Measurements from ENCODE around the gene TMEM256.
A peak's percentile ranks its signal among the peaks of the same experiment; 100 is the strongest.
"Not testable (repeated sequence)": the region's sequence is repeated elsewhere in the genome, so short reads cannot be mapped to it uniquely, and the experiment has no call there.

TMEM256 gene

DNA sequence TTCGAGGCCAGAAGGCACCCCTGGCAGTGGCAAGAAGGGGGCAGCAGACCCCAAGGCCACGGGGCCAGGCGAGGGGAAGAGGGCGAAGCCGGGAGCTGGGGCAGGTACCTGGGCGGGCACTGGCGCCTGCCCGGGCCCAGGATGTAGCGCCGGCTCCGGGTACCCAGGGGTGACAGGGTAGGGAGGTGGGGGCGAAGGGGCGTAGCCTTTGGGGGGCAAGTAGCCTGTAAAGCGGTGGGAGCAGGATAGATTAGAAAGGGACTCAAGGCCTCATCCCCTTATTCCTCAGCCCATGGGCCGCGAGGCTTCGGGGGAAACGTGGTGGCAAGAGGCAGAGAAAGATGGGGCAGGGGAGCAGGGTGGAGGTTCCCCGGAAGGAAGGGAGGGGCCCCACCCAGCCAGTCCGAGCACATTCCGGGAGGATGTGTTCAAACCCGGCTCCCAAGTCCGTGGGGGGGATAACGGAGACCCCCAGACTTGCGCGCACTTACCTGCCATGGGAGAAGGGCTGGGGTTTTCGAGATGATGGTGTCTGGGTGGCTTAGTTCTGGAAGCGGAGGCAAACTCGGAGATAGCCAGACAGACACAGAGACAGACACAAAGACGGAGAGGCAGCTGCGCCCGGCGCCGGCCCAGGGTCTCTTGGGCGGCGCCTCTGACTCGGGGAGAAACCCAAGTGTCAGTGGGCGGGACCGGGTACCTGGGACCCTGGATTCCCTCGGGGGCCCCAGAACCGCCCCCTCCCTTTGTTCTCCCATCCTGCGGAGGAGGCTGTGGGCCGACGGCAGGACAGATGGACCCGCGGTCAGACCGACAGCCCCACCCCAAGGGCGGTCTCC, 10.1 kb downstream of the TMEM256 start:
- DNase-seq, result peak; percentile 26

DNA sequence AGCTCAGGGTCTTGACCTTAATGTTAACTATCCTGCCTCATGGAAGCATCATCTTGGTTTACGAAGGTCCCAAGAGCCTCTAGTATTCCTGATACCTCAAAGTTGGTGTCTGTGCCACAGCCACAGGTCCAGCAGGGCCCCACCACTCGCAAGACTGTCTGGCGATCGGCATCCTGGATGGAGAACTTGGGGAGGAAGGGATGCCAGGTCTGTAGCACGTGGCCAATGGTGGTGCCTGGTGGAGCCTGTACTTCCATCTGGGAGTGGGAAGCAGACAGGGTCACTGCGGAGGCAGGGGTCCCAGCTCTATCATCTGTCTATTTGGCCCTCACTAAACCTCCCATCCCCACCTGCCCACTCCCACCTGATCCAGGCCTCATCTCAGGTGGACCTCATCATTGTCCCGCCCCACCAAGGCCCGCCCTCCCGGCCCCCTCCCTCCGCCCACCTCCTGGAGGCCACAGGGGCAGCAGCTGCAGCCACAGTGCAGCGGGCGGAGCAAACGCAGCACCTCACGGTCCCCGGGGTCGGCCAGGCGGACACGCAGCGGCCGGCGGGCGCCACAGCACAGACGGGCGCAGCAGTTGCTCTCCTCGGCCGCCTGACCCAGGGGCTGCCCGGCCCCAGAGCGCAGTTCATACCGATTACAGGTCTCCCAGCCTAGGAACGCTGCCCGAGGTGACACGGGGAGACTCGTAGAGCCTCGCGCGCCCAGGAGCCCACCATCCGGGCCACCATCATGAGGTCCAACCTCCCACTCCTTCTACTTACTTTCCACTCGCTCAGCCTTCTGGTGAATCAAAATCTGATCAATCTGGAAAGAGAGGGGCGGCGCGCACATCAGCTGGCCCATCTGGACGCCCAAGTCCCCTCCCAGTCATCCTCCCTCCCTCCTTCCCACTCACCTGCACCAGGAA, 10.9 kb downstream of the TMEM256 start:
- DNase-seq, result no peak
- in situ Hi-C loops (cut with HindIII; ENCODE audit: low pct_ligation_motif_present, low pct_unique_long_range_greater_than_20kb, low sequenced_read_pairs), result no loop called here

More for the DNA sequence above, 10.1 kb downstream of the TMEM256 start:
- in situ Hi-C loops (cut with HindIII; ENCODE audit: low pct_ligation_motif_present, low pct_unique_long_range_greater_than_20kb, low sequenced_read_pairs), result no loop called here

DNA sequence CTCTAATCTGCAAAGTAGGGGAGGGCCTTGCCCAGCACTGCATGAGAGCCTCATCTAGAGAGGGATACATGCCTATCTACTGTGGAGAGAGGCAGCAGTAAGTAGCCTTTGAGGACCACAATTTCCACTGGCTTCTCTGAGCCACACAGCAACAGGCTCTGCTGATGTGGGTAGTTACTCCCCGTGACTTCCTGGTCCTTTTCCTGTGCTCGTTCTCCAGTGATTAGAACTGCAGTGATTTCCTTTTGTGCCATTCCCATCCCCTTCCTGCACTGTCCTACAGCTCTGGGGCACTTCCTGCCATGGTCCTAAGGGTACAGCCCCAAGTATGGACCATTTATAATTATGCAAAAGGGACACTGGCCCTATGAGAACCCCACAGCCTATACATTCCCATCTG, 12.6 kb downstream of the TMEM256 start:
- in situ Hi-C loops (cut with HindIII; ENCODE audit: low pct_ligation_motif_present, low pct_unique_long_range_greater_than_20kb, low sequenced_read_pairs), result no loop called here
- DNase-seq, result no peak

DNA sequence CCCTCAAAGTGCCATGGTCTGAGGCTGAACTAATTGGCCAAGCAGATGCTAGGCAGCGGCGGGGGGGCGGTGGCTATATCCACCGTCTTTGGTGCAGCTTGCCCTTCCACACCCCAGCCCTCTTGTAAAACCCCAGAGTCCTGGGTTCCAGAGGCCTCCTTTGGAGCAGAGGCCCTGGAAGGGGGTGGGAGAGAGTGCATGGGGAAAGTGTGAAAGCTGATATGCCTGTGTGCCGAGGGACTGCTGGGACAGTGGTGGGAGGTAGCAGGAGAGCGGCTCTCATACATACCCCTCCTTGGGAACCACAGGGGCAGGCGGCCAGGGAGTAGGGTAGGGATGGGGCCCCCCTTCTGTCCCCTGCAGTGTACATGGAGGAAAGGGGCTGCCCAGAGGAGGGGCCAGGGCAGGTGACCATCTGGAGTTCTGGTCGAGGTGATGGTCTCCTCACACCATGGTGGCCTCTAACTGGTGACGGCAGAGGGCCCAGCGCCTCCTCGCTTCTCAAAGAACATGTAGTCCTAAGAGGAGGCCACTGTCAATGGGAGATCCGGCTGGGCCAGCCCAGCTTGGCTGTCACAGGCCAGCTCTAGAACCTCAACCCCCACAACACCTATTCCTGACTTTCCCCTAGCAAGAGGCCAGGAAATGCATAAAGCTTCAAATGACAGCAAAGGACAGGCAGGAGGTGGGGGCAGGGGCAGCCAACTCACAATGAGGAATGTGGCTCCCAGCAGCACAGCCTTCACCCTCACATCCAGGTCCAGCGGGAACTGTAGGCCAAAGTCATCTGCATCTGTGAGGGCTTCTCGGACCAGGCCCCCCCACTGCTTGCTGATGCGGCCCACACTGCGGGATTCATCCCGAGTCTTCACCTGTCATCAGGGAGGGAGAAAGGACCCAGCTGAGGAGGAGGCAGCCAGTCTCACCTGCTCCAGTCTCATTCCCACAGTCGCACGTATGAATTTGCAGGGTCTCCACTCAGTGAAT, 13.7 kb downstream of the TMEM256 start:
- in situ Hi-C loops (cut with HindIII; ENCODE audit: low pct_ligation_motif_present, low pct_unique_long_range_greater_than_20kb, low sequenced_read_pairs), result no loop called here
- no peak for DNase-seq

DNA sequence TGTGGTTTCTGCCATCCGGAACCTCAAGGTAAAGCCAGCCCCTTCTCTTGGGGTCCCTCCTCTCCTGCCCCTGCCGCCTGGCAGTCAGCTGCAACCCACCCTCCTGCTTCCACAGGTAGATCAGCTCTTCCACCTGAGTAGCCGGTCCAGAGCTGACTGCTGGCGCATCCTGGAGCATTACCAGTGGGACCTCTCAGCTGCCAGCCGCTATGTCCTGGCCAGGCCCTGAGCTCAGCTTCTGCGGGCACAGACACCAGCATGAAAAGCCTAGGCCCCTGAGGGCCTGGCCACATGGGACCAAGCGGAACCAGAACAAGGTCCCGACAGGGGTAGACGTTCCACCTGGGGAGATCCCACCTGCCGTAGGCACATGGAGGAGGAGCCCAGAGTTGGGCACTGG, 15.0 kb downstream of the TMEM256 start:
- in situ Hi-C loops (cut with HindIII; ENCODE audit: low pct_ligation_motif_present, low pct_unique_long_range_greater_than_20kb, low sequenced_read_pairs), result no loop called here
- no peak for DNase-seq

DNA sequence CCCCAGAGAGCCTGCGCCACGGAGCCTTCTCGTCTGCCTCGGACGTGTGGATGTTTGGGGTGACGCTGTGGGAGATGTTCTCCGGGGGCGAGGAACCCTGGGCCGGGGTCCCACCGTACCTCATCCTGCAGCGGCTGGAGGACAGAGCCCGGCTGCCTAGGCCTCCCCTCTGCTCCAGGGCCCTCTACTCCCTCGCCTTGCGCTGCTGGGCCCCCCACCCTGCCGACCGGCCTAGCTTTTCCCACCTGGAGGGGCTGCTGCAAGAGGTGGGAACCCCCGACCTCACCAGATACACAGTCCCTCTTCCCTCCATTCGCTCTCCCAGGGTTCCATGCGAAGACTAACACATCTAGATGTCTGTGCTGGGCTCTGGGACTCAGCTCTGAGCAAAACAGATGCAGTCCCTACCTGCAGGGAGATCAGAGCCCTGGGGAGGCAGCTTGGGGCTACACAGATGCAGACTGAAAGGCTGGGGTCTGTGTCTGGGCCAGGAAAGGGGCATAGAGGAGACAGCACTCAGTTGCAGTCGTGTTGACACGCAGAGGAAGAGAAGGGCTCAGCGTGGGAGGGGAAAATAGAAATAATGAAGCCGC, 19.3 kb downstream of the TMEM256 start:
- in situ Hi-C loops (cut with HindIII; ENCODE audit: low pct_ligation_motif_present, low pct_unique_long_range_greater_than_20kb, low sequenced_read_pairs), result no loop called here
- no peak for DNase-seq

DNA sequence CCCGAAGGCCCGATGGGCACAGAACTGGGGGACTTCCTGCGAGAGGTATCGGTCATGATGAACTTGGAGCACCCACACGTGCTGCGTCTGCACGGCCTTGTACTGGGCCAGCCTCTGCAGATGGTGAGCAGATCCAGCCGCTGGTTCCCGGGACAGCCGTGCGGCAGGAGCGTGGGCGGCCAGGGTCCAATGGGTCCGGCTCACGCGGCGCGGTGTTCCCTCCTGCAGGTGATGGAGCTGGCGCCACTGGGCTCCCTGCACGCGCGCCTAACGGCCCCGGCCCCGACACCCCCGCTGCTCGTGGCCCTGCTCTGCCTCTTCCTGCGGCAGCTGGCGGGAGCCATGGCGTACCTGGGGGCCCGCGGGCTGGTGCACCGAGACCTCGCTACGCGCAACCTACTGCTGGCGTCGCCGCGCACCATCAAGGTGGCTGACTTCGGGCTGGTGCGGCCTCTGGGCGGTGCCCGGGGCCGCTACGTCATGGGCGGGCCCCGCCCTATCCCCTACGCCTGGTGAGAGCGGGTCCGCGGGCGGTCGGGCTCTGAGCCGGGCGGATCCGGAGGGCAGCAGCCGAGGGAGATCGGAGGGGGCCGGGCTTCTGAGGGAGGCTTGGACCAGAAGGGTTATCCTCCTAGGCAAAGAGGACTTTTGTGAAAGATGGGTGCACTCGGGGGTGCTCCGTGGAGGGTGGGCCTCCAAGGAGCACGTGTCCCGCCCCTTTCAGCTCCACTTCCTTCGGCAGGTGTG, 20.0 kb downstream of the TMEM256 start:
- in situ Hi-C loops (cut with HindIII; ENCODE audit: low pct_ligation_motif_present, low pct_unique_long_range_greater_than_20kb, low sequenced_read_pairs), result no loop called here
- DNase-seq, result no peak

DNA sequence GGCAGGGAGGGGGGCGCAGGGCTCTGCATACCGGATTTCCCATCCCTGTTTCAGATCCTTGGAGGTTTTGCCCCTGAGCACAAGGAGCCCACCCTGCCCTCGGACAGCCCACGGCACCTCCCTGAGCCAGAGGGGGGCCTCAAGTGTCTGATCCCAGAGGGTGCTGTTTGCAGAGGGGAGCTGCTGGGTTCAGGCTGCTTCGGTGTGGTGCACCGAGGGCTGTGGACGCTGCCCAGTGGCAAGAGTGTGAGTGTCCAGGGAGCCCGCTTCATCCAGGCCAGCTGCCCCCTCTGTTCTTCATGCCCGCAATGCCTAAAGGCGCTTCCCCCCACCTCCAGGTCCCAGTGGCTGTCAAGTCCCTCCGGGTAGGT, 20.5 kb downstream of the TMEM256 start:
- in situ Hi-C loops (cut with HindIII; ENCODE audit: low pct_ligation_motif_present, low pct_unique_long_range_greater_than_20kb, low sequenced_read_pairs), result no loop called here
- no peak for DNase-seq

DNA sequence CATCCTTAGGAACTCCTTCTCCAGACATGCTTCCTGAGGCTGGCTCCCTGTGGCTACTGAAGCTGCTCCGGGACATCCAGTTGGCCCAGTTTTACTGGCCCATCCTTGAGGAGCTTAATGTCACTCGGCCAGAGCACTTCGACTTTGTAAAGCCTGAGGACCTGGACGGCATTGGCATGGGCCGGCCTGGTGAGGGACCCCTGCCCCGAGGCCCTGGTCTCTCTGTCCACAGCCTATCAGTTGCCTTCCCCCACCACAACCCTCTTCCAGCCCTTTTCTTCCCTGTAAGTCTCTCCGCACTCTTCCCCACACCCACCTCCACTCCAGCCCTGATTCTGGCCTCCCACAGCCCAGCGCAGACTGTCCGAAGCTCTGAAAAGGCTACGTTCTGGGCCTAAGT, 21.0 kb downstream of the TMEM256 start:
- no peak for DNase-seq
- in situ Hi-C loops (cut with HindIII; ENCODE audit: low pct_ligation_motif_present, low pct_unique_long_range_greater_than_20kb, low sequenced_read_pairs), result no loop called here

DNA sequence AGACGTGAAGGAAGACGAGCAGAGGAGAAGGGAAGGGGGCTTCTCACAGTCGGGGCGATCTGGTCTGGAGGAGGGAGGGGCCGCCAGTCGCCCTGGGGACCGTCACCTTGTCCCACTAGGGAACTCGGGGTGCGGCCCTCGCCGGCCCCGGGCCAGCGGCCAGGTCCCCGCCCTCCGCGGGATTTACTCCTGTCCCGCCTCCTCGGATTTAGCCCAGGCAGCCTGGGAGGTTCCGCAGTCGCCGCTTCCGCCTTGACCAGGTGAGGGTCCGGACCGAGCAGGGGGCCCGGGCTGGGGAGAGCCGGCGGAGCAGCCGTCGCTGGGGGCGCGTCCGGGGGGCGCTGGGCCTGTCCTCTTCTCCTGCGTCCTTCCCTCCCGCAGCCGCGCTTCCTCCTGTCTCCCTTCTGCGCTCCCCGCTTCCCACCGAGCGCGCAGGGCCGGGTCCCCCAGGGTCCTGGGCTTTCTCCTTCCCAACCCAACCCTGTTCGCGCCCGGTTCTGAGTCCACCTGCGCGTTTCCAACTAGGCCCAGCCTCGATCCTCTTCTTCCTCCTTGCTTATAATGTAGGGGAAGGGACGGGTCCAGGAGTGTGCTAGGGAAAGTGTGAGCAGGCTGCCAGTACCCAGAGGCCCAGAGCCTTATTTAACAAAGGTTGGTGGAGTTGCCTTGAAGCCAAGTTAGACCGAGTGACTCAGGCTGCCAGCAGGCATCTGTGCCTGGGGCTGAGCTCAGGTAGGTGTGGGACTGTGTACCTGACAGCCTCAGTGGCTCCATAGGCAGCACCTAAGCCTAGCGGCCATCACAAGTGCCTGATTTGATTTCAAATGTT, 22.8 kb downstream of the TMEM256 start, which contains the start of gene TNK1:
TNK1 (plus strand) TSS at position 235 of the 829 bp plus-strand sequence. CDS start 1,838 bp downstream, outside the sequence.
- DNase-seq, result peak; percentile 47
- in situ Hi-C loops (cut with HindIII; ENCODE audit: low pct_ligation_motif_present, low pct_unique_long_range_greater_than_20kb, low sequenced_read_pairs), result no loop called here

DNA sequence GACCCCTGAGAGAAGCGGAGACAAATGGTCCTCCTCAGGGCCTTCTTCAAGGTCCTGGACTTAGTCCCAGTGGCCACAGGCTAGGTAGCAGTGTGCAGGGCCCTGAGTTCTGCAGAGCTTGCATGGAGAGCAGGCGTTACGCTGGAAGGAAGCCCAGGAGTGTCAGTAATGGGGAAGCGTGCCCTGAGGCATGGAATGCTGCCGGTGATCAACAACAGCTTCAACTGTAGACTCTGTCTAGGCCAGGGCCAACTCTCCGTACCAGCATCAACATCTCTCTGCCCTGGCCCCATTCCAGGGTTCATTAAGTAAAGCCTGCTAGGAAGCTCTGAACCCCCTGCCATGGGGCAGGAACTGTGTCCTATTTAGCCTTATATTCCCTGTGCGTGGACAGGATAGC, 23.6 kb downstream of the TMEM256 start:
- no peak for DNase-seq
- in situ Hi-C loops (cut with HindIII; ENCODE audit: low pct_ligation_motif_present, low pct_unique_long_range_greater_than_20kb, low sequenced_read_pairs), result no loop called here

DNA sequence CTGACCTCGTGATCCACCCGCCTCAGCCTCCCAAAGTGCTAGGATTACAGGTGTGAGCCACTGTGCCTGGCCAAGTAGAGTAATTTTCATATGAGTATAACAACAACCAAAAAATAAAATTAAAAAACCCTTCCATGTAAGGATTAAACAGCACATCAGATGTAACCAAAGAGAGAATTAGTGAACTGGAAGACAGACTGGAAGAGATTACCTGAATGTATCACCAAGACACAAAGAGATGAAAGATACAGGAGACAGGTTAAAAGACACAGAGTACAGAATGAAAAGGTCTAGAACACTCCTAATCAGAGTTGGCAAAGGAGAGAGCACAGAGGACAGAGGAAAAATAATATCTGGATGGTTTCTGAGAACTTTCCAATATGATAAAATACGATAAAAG, 24.8 kb downstream of the TMEM256 start:
- in situ Hi-C loops (cut with HindIII; ENCODE audit: low pct_ligation_motif_present, low pct_unique_long_range_greater_than_20kb, low sequenced_read_pairs), result no loop called here
- DNase-seq, result no peak

DNA sequence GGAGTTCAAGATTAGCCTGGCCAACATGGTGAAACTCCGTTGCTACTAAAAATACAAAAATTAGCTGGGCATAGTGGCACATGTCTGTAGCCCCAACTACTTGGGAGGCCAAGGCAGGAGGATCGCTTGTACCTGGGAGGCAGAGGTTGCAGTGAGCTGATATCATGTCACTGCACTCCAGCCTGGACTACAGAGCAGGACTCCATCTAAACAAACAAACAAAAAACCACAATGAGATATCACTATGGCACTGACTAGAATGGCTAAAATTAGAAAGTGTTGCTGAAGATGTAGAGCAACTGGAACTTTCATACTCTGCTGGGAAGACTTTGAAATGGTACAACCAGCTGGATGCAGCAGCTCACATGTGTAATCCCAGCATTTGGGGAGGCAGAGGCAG, 29.5 kb downstream of the TMEM256 start:
- no peak for DNase-seq

DNA sequence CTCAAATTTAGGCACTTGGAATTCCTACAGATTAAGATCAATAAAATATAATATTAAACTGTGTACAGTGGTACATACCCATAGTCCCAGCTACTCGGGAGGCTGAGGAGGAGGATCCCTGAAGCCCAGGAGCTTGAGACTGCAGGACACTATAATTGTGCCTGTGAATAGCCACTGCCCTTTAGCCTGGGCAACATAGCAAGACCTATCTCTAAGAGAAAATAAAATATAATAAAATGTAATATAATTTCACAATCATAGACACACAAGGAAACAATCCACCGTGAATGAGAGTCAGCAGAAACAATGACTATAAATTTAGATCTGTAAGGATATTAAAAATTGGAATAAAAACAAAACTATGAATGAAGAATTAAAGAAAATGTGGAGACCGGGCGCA, 33.0 kb downstream of the TMEM256 start:
- no peak for DNase-seq
- in situ Hi-C loops (cut with HindIII; ENCODE audit: low pct_ligation_motif_present, low pct_unique_long_range_greater_than_20kb, low sequenced_read_pairs), result no loop called here

More for the DNA sequence above, 29.5 kb downstream of the TMEM256 start:
- in situ Hi-C loops (cut with HindIII; ENCODE audit: low pct_ligation_motif_present, low pct_unique_long_range_greater_than_20kb, low sequenced_read_pairs), result no loop called here

DNA sequence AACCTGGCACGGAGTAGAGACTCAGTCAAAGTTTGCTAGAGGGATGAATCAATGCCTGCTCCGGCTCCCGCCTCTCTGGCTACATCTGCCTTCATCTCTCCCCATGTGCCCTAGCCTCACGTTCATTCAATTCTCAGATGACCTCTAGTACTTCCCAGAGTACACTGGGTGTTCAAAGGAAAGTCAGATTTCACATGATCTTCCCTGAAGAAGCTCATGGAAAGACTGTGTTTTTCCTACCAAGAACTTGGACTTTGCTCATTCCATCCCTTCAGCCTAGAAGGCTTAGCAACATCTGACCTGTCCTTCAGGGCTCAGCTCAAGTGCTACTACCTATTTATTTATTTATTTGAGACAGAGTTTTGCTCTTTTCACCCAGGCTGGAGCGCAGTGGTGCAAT, 34.1 kb downstream of the TMEM256 start:
- no peak for DNase-seq
- in situ Hi-C loops (cut with HindIII; ENCODE audit: low pct_ligation_motif_present, low pct_unique_long_range_greater_than_20kb, low sequenced_read_pairs), result no loop called here

DNA sequence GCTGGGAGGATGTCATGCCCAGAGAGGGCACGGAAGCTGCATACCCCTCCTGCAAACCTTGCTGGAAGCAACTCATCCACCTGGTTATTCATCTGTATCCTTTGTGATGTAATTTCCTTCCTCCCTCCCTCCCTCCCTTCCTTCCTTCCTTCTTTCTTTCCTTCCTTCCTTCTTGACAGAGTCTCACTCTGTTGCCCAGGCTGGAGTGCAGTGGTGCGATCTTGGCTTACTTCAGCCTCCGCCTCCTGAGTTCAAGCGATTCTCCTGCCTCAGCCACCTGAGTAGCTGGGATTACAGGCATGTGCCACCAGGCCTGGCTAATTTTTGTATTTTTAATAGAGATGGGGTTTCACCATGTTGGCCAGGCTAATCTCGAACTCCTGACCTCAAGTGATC, 35.3 kb downstream of the TMEM256 start:
- in situ Hi-C loops (cut with HindIII; ENCODE audit: low pct_ligation_motif_present, low pct_unique_long_range_greater_than_20kb, low sequenced_read_pairs); DNase-seq: not testable (repeated sequence)
